GM19455 (cell line): ENCODE data around the gene PGS1.
"Not testable (repeated sequence)": the region's sequence is repeated elsewhere in the genome, so short reads cannot be mapped to it uniquely, and the experiment has no call there.

Experiments used
- ATAC-seq: cut with Tn5 transposase; IDR thresholded peaks from one replicate; pipeline ENCODE4 v1.9.1; 2021; ENCODE audit not compliant: unreplicated experiment

Gene PGS1

GRCh38 chr17:78441271-78441971 is 63.0 kb downstream of the PGS1 start:
- no peak for ATAC-seq

- no peak for ATAC-seq
Measured at GRCh38 chr17:78442648-78443218, 64.3 kb downstream of the PGS1 start.

DNA sequence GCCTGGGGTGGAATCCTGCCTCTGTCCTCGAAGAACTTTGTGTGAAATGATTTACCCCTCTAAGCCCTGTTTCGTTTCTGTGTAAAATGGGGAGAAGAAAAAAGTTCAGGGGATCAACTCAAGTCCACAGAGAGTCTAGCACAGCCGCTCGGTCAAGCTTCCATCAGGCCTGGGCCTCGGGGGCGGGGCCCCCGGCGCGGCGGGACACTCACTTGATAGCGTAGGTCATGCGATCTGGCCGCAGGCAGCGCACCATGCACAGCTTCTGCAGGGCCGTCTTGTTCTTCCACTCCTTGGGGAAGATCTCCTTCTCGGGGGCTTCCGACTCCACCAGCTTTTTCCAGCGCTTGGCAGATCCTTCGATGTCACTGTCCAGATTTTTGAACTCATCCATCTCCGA is 65.9 kb downstream of the PGS1 start:
- no peak for ATAC-seq

DNA sequence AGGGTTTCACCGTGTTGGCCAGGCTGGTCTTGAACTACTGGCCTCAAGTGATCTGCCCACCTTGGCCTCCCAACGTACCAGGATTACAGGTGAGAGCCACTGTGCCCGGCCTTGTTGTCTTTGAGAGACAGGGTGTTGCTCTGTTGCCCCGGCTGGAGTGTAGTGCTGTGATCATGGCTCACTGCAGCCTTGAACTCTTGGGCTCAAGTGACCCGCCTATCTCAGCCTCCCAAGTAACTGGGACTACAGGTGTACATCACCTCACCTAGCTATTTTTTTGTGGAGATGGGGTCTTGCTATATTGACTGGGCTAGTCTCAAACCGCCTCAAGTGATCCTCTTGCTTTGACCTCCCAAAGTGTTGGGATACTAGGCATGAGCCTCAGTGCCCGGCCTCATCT is 68.4 kb downstream of the PGS1 start:
- no peak for ATAC-seq

GRCh38 chr17:78448356-78448993 is 70.0 kb downstream of the PGS1 start:
- no peak for ATAC-seq

- ATAC-seq: no peak
Measured at GRCh38 chr17:78449983-78450595, 71.6 kb downstream of the PGS1 start.

DNA sequence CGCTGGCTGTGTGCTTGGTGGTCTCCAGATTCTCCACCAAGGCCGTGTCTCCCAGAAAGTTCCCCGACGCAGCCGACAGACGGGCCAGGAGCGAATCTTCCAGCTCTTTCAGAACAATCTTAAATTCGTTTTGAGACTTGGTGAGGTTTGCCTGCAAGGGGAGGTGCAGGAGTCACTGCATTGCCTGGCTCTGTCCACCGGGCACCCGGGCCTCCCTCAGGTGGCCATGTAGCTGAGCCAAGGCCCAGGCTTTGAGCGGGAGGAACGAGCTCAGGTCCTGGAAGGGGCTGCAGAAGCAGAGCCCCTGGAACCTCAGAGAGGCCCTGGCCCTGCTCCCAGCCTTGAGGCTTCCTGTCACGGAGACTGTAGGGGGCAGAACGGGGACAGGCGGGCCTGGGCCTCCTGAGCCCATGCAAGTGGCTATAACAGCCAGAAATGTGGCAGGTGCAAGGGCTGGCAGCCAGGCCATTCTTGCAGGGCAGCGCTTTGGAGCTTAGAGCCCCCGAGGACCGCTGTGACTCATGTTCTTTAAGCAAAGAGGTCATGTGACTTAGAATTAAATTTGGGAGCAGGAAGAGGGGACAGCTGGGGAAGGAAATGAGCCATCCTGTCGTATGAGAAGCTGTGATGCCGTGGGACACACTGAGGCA is 72.4 kb downstream of the PGS1 start:
- ATAC-seq: no peak

GRCh38 chr17:78451753-78452152 is 73.3 kb downstream of the PGS1 start:
- ATAC-seq: no peak

GRCh38 chr17:78454346-78454745 is 75.9 kb downstream of the PGS1 start:
- ATAC-seq: no peak

GRCh38 chr17:78458091-78458490 is 79.6 kb downstream of the PGS1 start:
- no peak for ATAC-seq

DNA sequence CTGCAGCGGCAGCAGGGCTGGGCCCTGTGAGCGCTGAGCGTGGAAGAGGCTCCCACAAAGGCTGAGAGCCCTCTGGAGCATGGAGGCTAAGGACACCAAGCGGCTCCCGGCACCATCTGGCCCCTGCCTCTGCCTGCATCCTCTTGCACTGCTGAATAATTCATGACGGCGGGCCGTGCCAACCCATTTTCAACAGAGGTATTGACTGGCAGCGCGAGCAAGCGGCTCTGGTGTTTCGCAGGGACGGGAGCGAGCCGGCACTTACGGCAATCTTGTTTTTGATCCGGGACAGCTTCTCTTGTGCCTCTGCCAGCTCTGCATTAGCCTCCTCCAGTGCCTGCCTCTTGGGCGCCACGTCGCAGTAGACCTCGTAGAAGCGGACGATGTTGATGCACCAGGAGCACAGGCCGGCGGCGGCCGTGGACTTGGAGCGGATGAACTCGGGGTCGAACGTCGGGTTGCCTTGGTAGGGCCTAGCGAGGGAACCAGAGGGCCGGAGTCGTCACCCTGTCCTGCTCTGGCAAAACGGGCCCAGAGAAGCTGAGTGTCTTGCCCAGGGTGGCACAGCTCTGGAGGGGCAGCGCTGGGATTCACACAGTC is 80.4 kb downstream of the PGS1 start:
- ATAC-seq: no peak

DNA sequence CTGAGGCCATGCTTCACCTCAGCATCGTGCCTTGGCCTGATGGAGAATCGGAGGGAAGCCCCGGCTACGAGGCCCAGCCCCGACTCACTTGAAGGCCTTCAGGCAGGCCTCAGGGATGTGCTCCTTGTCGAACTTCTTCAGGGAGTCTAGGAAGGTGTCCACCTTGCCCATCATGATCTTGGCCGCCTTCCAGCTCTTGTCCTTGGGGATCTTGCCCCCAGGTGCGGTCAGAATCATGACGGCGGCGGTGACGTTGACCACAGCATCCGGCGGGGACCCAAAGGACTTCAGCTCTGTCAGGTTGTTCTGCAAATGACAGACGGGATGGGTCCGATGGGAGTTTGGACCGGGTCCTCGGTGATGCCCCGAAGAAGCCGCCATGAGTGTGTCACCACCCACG is 81.2 kb downstream of the PGS1 start:
- ATAC-seq: no peak

DNA sequence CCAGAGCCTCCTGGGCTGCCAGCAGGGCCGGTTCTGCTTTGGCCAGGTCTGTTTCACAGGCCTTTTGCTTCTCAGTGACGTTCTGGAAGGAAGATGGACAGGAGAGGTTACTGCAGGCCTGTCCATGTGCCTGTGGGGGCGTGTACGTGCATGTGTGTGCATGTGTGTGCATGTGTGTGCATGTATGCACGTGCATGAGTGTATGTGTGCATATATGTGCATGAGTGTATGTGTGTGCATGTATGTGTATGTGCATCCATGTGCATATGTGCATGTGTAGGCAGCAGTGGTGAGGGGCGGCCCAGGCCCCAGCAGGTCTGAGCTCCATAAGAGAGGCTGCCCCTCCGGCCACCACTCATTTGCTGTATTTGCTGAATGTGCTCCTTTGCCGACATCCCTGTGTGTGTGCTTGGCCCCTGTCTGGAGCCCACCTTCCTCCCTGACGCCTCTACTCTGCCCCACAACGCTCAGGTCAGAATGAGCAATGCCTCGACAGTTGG is 81.8 kb downstream of the PGS1 start:
- ATAC-seq: no peak

DNA sequence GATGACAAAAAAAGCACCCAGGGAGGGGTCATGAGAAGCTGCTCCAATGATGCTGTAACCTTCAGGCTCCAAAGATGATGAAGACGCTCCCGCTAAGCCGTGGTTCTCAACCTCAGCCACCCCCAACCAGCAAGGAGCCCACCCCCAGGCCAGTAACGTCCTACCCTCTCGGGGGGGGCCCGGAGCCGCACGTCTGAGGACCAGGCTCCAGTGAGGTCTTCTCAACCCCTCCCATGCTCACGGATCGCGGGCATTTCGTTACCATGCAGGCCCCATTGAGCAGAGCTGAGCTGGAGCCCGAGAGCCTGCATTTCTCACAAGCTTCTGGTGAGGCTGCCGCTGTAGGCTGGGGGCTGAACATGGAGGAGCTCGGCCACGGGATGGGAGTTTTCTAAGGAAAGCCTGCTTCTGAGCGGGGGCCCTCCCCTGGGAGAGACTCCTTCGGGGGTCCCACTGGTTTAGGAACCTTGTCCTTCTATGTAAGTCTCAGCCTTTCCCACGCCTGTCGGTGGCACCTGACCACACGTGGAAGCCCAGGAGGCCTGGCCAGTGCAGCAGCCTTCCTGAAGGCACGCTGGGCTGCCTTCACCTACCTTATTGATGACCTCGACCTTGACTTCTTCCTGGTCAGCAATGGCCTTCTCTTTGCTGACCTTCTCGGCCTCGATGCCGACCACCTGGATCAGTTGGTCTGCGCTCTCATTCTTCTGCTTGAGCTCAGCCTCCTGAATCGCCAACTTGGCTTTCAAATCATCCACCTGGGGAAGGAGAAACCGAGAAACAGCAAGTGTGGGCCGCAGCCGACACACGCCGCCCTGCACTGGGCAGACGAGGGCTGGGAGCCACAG is 82.7 kb downstream of the PGS1 start:
- no peak for ATAC-seq

DNA sequence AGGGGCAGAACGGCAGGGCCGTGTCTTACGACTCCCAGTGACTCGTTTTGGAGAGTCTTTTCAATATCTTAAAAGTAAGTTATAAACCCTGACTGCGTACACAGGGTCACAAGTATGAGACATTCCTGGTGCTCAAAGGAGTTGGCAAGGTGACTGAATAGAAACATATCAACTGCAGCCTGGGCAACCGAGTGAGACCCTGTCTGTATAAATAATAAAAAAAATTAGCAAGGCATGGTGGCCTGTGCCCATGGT is 83.3 kb downstream of the PGS1 start:
- ATAC-seq: no peak

- ATAC-seq: no peak
Measured at GRCh38 chr17:78462148-78462547, 83.7 kb downstream of the PGS1 start.

DNA sequence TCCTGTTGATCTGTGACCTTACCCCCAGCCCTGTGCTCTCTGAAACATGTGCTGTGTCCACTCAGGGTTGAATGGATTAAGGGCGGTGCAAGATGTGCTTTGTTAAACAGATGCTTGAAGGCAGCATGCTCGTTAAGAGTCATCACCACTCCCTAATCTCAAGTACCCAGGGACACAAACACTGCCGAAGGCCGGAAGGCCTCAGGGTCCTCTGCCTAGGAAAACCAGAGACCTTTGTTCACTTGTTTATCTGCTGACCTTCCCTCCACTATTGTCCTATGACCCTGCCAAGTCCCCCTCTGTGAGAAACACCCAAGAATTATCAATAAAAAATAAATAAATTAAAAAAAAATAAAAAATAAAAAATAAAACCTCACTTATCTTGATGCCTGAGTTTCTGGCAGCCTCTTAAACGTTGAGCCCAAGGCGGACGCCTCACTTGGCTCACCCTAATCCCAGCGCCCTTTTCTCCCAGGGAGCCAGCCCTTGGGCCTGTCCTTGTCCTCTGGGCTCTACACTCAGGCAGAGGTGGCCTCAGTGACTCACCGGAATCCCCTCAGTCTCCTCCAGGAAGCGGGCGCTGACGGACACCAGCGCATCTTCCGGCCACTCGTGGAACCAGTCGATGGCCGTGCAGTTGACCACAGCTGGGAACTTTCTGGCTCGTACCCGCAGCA is 87.8 kb downstream of the PGS1 start:
- ATAC-seq: not testable (repeated sequence)

GRCh38 chr17:78466786-78467715 is 88.6 kb downstream of the PGS1 start:
- no peak for ATAC-seq

GRCh38 chr17:78468366-78468765 is 89.9 kb downstream of the PGS1 start:
- ATAC-seq: no peak
